HG03139 (cell line): ENCODE data around the gene ALX4.

Experiments used
- ATAC-seq: cut with Tn5 transposase; IDR thresholded peaks from one replicate; pipeline ENCODE4 v1.9.1; 2021; ENCODE audit not compliant: unreplicated experiment

Gene ALX4

GRCh38 chr11:44309478-44310205, at the start of gene ALX4:
Gene ALX4, minus strand, starts transcription at chr11:44310139. Its CDS starts 77 bp downstream, at chr11:44310062.
- ATAC-seq: no peak

- no peak for ATAC-seq
Observed at GRCh38 chr11:44359162-44359561, 49.2 kb upstream of the ALX4 start.

DNA sequence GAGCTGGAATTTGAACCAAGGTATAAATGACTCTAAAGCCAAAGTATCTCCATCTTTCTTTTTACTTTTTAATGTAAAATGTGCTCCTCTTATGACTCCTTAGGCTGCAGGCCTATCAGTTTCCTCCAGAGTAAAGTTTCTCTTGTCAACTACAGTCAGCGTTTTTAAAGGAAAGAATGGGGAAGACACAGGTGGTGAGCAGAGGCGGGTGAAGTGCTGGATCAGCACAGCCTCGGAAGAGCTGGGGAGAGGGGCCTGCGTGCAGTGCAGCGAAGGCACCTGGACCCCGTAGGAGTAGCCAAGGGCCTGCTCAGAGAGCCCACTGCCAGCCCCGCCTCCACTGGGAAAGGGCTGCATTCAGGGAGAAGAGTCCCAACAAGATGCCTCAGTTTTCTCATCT, 48.8 kb upstream of the ALX4 start:
- no peak for ATAC-seq

DNA sequence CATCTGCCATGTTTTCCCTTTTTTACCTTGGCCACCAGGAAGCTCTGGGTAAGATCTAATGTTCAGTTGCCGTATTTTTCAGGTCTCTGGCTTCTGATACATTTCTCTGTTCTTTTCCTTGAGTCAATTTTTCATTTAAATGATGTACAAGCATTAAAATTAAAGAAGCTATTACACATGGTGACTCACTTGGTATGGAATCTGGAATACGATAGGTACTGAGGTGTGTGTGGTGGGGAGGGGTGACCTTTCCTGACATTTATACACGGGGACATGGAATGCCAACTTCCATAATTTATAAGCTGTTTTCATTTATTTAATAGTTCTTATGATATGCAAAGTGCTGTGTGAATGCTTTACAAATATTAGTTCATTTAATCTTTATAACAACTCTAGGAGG, 47.8 kb upstream of the ALX4 start:
- ATAC-seq: no peak

DNA sequence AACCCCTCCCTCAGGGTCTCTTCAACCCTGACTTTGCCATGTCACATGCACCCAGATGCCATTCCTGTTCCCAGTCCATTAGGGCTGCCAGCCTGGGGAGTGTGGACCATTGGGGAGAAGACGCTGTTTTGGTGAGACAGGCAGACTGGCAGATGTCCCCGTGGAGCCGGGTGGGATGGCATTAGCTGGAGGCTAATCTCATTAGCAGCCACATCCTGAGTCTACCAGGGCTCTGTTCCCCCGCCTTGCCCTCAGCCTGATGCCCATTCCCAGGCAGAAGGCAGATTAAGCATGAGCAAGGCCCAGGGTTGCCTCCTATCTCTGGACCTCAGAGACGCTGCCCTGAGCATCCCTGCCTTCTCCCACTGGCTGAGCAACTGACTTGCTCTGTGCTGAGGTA, 46.4 kb upstream of the ALX4 start:
- no peak for ATAC-seq

GRCh38 chr11:44351898-44352498, 42.1 kb upstream of the ALX4 start:
- no peak for ATAC-seq

- ATAC-seq: peak; percentile 79
Observed at GRCh38 chr11:44351006-44351660, 41.2 kb upstream of the ALX4 start.

DNA sequence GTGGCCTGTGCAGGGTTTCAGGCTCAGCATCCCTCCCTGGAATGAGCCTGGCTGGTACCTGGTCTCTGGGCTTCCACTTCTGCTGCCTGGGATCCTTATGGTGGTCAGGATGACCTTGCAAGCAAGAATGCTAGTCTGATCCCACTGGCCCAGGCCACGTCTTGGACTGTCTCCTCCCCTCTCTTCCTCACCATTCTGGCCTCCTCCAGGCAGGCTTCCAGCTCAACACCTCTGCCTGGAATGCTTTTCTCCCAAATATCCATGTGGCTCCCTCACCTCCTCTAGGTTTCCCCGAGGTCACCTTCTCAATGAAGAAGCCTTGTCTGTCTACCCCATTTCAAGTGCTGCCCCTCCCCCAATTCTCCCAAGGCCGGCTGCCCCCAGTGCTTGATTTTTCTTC, 39.4 kb upstream of the ALX4 start:
- no peak for ATAC-seq

DNA sequence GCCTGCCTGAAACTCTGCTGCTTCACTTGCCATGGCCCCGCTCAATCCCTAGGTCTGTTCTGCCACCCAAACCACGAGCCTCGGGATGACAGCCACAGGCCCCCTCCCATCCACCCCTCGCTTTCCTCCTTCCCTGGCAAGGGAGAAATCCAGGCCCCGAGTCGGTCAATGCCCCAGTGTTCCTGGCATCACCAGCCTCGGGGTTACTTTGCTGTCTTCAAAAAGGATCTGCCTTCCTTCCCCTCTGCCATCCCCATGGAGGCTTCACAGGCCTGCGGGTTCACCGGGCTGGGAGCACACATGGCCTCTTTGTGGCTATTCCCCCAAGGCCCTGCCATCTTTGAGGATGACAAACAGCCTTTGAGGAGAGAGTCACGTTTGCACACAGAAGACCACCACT, 38.8 kb upstream of the ALX4 start:
- no peak for ATAC-seq

- no peak for ATAC-seq
Observed at GRCh38 chr11:44348114-44348513, 38.2 kb upstream of the ALX4 start.

- ATAC-seq: no peak
Observed at GRCh38 chr11:44347538-44347937, 37.6 kb upstream of the ALX4 start.

- ATAC-seq: no peak
Observed at GRCh38 chr11:44346983-44347382, 37.0 kb upstream of the ALX4 start.

DNA sequence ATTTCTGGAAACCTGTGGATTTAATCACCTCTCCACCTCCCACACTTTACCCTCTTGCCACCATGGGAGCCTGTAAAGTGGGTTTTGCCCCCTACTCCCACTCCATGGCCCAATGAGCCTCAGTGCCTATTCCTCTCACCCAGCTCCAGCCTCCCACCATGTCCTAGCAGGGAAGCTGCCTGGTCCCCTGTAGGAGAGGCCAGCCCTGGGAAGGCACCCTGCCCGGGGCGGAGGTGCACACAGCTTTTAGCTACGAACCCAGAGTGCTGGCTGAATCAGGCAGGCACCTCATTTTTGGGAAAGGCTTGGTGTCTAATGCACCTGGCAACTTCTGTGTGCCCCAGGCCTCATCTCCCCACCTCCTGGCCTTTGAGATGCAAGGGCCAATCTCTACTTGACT, 35.8 kb upstream of the ALX4 start:
- no peak for ATAC-seq

- ATAC-seq: no peak
Observed at GRCh38 chr11:44344921-44345320, 35.0 kb upstream of the ALX4 start.

- ATAC-seq: no peak
Observed at GRCh38 chr11:44344423-44344820, 34.5 kb upstream of the ALX4 start.

- no peak for ATAC-seq
Observed at GRCh38 chr11:44343778-44344422, 34.0 kb upstream of the ALX4 start.

GRCh38 chr11:44342616-44343015, 32.7 kb upstream of the ALX4 start:
- no peak for ATAC-seq

DNA sequence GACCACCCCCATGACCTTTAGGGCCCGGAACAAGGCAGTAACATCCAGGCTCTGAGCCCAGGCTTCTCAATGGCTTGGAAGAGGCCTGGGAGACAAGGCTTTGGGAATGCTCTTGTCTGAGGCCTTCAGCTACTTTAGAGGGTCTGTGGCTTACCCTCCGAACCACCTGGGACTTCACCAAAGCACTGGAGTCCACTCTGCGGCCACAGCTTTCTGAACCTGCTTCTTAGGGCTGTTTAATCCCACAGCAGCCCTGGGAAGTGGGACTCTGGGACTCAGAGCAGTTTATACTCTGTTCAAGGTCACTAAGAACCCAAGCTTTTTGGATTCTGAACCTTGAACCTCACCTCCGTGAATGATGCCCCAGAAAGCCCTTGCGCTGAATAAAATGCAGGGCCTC, 30.7 kb upstream of the ALX4 start:
- ATAC-seq: no peak

DNA sequence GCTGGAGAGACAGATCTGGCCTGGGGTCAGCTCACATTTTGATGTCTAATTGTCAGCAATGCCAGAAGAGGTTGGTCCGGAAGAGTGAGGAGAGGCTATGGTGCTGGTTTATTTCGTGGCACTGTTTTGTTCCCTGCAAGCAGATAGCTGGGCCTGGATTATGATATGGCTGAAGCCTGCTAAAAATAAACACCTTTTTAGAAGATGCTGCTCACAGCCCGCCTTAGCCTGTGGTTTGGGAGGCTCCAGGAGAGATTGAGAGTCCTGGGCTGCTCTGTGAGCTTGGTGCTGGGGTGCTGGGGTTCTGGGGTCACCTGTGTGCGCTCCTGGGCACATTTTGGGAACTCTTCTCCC, 29.6 kb upstream of the ALX4 start:
- ATAC-seq: no peak

DNA sequence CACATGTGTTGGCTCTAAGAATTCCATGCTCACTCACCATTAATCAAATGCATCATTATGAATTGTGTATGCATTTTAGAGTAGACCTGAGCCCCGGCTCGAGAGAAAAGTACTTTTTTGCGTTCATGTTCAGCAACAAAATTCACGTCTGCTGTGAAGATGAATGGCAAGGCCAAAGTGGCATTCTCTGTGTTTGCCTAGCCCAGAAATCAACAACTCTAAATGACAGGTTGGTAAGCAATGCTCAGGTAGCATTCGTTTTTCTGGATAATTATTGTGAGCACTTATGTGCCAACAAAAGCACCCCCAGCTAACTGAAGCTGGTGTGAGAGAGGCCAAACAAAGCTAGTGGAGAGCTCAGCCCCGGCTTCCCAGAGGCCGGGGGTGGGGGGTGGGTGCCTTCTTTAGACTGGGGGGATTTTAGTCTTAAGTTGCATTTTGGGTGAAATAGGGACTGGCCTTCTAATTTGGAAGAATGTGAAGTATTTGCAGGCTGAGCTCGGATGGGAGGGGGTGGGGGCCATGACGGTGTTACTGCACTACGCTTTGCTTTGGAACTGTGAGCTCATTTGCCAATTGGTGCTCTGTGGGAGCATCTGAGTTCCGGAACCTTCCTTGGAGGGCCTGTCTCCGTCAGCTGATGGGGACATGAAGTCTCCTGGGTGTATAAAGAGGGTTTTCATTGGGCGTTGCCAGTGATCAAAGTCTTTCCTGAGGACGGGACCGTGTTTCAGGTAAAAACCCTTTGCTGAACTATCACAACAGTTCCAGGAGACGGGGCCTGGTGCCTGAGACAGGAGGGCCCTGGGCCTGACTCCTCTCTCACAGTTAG, 29.0 kb upstream of the ALX4 start:
- no peak for ATAC-seq

GRCh38 chr11:44338026-44338425, 28.1 kb upstream of the ALX4 start:
- no peak for ATAC-seq
